HCT116 (cell line): ENCODE measurements around the gene S100A2. TPM values are rescaled to one million over a fixed set of nuclear protein-coding genes. Genes with fewer than 3 reads are reported as not detected.

Source experiments
- ATAC-seq: fragments of 200-7000 bp; cut with Tn5 transposase; 2 replicates; pipeline ENCODE4 v1.9.1; 2020; ENCODE audit warnings: mild to moderate bottlenecking, moderate library complexity
- BruUV-seq: library from RNA; stranded (reverse); fragments of 400-500 nt; replicated peaks from 2 replicates; lab custom pipeline; 2021; lab: Mats Ljungman, UMichigan
- CTCF ChIA-PET: fragments of 300-600 bp; sonication (Branson Sonifier 250); formaldehyde crosslinking; loops from one replicate; lab custom pipeline; 2021; ENCODE audit warnings: antibody characterized with exemption; lab: Charles Lee
- POLR2A ChIA-PET: fragments of 300-600, 350-600 bp; sonication (Branson Sonifier 250); formaldehyde crosslinking; loops from one replicate; lab custom pipeline; 2021; ENCODE audit warnings: antibody characterized with exemption; lab: Charles Lee
- RAD21 ChIA-PET, 2 experiments: fragments of 300-600 bp; sonication (Branson Sonifier 250); formaldehyde crosslinking; loops; one replicate each; lab custom pipeline; 2023; ENCODE audit warnings: low total read pairs in 2 of 2; ENCODE audit not compliant: uncharacterized antibody in 2 of 2, unreplicated experiment in 2 of 2, low non-redundant PET in 1 of 2; lab: Charles Lee
- DNase-seq: peaks from one replicate; pipeline ENCODE4 v3.0.0-alpha.2; 2010; ENCODE audit warnings: low read depth, low spot score
- H2AFZ ChIP-seq: fragments of 200-600 bp; shearing (Covaris generic), sonication (generic); 2 replicates; pipeline ENCODE4 v1.6.1; 2017; ENCODE audit warnings: low read depth, mixed run types, mixed read lengths, antibody characterized with exemption, low read length; ENCODE audit not compliant: poor library complexity, severe bottlenecking
- H3K27ac ChIP-seq: 2 replicates; pipeline ENCODE4 v1.5.1; 2012; ENCODE audit warnings: low read depth, low read length
- H3K27me3 ChIP-seq: fragments of 200-600 bp; sonication (generic); 2 replicates; pipeline ENCODE4 v1.6.1; 2016; ENCODE audit warnings: mixed run types, low read length, mixed read lengths; ENCODE audit not compliant: insufficient read depth
- H3K36me3 ChIP-seq, 2 experiments: fragments of 200-500 bp in 1 of 2; fragments of 200-600 bp in 1 of 2; sonication (Bioruptor generic) in 1 of 2; sonication (generic) in 1 of 2; 2 replicates each; pipeline versions ENCODE4 v1.5.1 to v1.6.1; 2014 to 2016; ENCODE audit warnings: low read length in 2 of 2, inconsistent platforms in 1 of 2, mixed read lengths in 1 of 2, mixed run types in 1 of 2; ENCODE audit not compliant: insufficient read depth in 2 of 2, control insufficient read depth in 1 of 2
- H3K4me1 ChIP-seq, 2 experiments: fragments of 200-600 bp in 1 of 2; sonication (generic) in 1 of 2; 2 replicates each; pipeline versions ENCODE4 v1.5.1 to v1.6.1; 2012 to 2017; ENCODE audit warnings: low read length in 2 of 2, inconsistent platforms in 1 of 2, mild to moderate bottlenecking in 1 of 2, mixed read lengths in 1 of 2, mixed run types in 1 of 2, moderate library complexity in 1 of 2; ENCODE audit not compliant: insufficient read depth in 2 of 2, control insufficient read depth in 1 of 2
- H3K4me2 ChIP-seq: fragments of 200-600 bp; sonication (generic); 2 replicates; pipeline ENCODE4 v1.6.1; 2017; ENCODE audit warnings: mixed run types, low read length, mixed read lengths
- H3K4me3 ChIP-seq, 2 experiments: fragments of 200-600 bp in 1 of 2; sonication (generic) in 1 of 2; replicated peaks in 1 of 2; 2 replicates each; pipeline ENCODE4 v1.5.1; 2011 to 2016; ENCODE audit warnings: low read length in 2 of 2, control low read depth in 1 of 2, low read depth in 1 of 2, mild to moderate bottlenecking in 1 of 2, mixed read lengths in 1 of 2, mixed run types in 1 of 2
- H3K79me2 ChIP-seq: fragments of 200-600 bp; sonication (generic); 2 replicates; pipeline ENCODE4 v1.6.1; 2017; ENCODE audit warnings: mild to moderate bottlenecking, mixed run types, low read length, moderate library complexity, mixed read lengths; ENCODE audit not compliant: insufficient read depth
- H3K9ac ChIP-seq: fragments of 200-600 bp; sonication (generic); 2 replicates; pipeline ENCODE4 v1.6.1; 2016; ENCODE audit warnings: low read length, mixed read lengths
- H3K9me2 ChIP-seq: fragments of 200-600 bp; sonication (generic), shearing (Covaris generic); 2 replicates; pipeline ENCODE4 v1.6.1; 2017; ENCODE audit warnings: mixed run types, mild to moderate bottlenecking, moderate library complexity; ENCODE audit not compliant: insufficient read depth
- H3K9me3 ChIP-seq, 2 experiments: fragments of 200-500 bp in 1 of 2; fragments of 200-600 bp in 1 of 2; sonication (Bioruptor generic) in 1 of 2; sonication (generic) in 1 of 2; 2 replicates each; pipeline ENCODE4 v1.6.1; 2014 to 2017; ENCODE audit warnings: low read length in 2 of 2, mixed read lengths in 2 of 2, inconsistent platforms in 1 of 2, low read depth in 1 of 2, mild to moderate bottlenecking in 1 of 2, mixed run types in 1 of 2, moderate library complexity in 1 of 2; ENCODE audit not compliant: control insufficient read depth in 1 of 2, insufficient read depth in 1 of 2
- H4K20me1 ChIP-seq: fragments of 200-600 bp; sonication (generic), shearing (Covaris generic); 2 replicates; pipeline ENCODE4 v1.6.1; 2017; ENCODE audit warnings: mixed run types, mild to moderate bottlenecking, moderate library complexity; ENCODE audit not compliant: insufficient read depth
- ATF3 ChIP-seq: IDR thresholded peaks from 2 replicates; pipeline ENCODE4 v1.6.1; 2012
- CEBPB ChIP-seq: IDR thresholded peaks from 2 replicates; pipeline ENCODE4 v1.6.1; 2012; ENCODE audit warnings: low read depth
- CTCF ChIP-seq, 3 experiments: fragments of 200-600 bp in 1 of 3; sonication (generic) in 1 of 3; IDR thresholded peaks in 2 of 3; conservative IDR thresholded peaks in 1 of 3; 2 replicates each; pipeline ENCODE4 v1.5.1; 2012 to 2017; ENCODE audit warnings: low read depth in 2 of 3, low read length in 2 of 3, antibody characterized with exemption in 1 of 3, borderline replicate concordance in 1 of 3, control low read depth in 1 of 3, mild to moderate bottlenecking in 1 of 3, mixed read lengths in 1 of 3, mixed run types in 1 of 3, moderate library complexity in 1 of 3; ENCODE audit not compliant: insufficient read depth in 1 of 3
- EGR1 ChIP-seq: IDR thresholded peaks from 2 replicates; pipeline ENCODE4 v1.6.1; 2012; ENCODE audit warnings: low read depth
- ELF1 ChIP-seq: IDR thresholded peaks from 2 replicates; pipeline ENCODE4 v1.6.1; 2012; ENCODE audit warnings: low read depth, borderline replicate concordance
- EZH2 ChIP-seq: fragments of 200-600 bp; sonication (generic); IDR thresholded peaks from 2 replicates; pipeline ENCODE4 v1.6.1; 2017; ENCODE audit warnings: antibody characterized with exemption, mixed run types
- JUND ChIP-seq: IDR thresholded peaks from 2 replicates; pipeline ENCODE4 v1.6.1; 2012
- MAX ChIP-seq: IDR thresholded peaks from 2 replicates; pipeline ENCODE4 v1.6.1; 2012
- POLR2AphosphoS5 ChIP-seq: IDR thresholded peaks from 2 replicates; pipeline ENCODE4 v1.6.1; 2011; ENCODE audit warnings: mild to moderate bottlenecking, low read depth, low read length, moderate library complexity
- RAD21 ChIP-seq: IDR thresholded peaks from 2 replicates; pipeline ENCODE4 v1.6.1; 2012; ENCODE audit warnings: low read depth, mild to moderate bottlenecking
- SIN3A ChIP-seq: IDR thresholded peaks from 2 replicates; pipeline ENCODE4 v1.6.1; 2012; ENCODE audit warnings: low read depth
- SP1 ChIP-seq: IDR thresholded peaks from 2 replicates; pipeline ENCODE4 v1.6.1; 2012; ENCODE audit warnings: low read depth
- SRF ChIP-seq: IDR thresholded peaks from 2 replicates; pipeline ENCODE4 v1.6.1; 2012; ENCODE audit warnings: low read depth
- YY1 ChIP-seq: IDR thresholded peaks from 2 replicates; pipeline ENCODE4 v1.6.1; 2011; ENCODE audit warnings: low read length, low read depth, moderate library complexity, mild to moderate bottlenecking; ENCODE audit not compliant: insufficient replicate concordance; ENCODE audit errors: extremely low read depth
- ZFX ChIP-seq: fragments of 450-650 bp; IDR thresholded peaks from 2 replicates; pipeline ENCODE4 v1.6.1; 2017
- ZNF274 ChIP-seq: fragments of 200-500 bp; sonication (Bioruptor generic); IDR thresholded peaks from 2 replicates; pipeline ENCODE4 v1.6.1; 2014; ENCODE audit warnings: mild to moderate bottlenecking, low read depth, low read length, inconsistent platforms
- intact Hi-C: fragments of 100-400 bp; cut with micrococcal nuclease; formaldehyde crosslinking; loops from 2 replicates; pipeline ENCODE4 v1.10.0; 2022
- total RNA-seq: library from RNA; stranded (reverse); gene quantifications from one replicate; pipeline ENCODE4 v1.2.1, GENCODE V29; 2021; ENCODE audit not compliant: unreplicated experiment
- TF ChIP-seq, protein P1 (sequence below): IDR thresholded peaks from 2 replicates; pipeline ENCODE4 v1.6.1; 2011; ENCODE audit warnings: mild to moderate bottlenecking, low read length, moderate library complexity; ENCODE audit not compliant: insufficient replicate concordance; ENCODE audit errors: extremely low read depth
- TF ChIP-seq, protein P2 (sequence below): IDR thresholded peaks from 2 replicates; pipeline ENCODE4 v1.6.1; 2012; ENCODE audit warnings: low read depth

S100A2 gene
- total RNA-seq, 1 experiment from 2014 or later = 24.8 TPM

GRCh38 chr1:153541641-153542590 lies 23.7 kb downstream of the S100A2 start:
- ATAC-seq (no peak), DNase-seq (no peak)
- H3K27ac ChIP-seq = peak overlapping the region; percentile 97
- no peaks in the 10 kb centered on the region for H3K27me3 ChIP-seq
- no peaks in the 10 kb centered on the region for H3K9me2 ChIP-seq
- intact Hi-C loops = no loop called here
- no peaks in the 10 kb centered on the region for H3K9me3 ChIP-seq
- peaks cover 92 to 97% of the 10 kb centered on the region in 2 experiments for H3K4me1 ChIP-seq
- ChIA-PET CTCF (interaction anchor here (1.6 kb wide), 2 partner anchors 10 to 26 kb away, joined by 4 to 5 read pairs; no protein-coding TSS in a partner anchor), POLR2A (interaction anchor here (1.0 to 2.1 kb wide), 3 partner anchors 24 to 85 kb away, joined by 4 to 9 read pairs (median 5); partner anchors contain the start of gene S100A13), RAD21 (no interaction called here)
- no peaks in the 10 kb centered on the region for H4K20me1 ChIP-seq
- peak overlapping the region; percentile 77 for H3K4me2 ChIP-seq
- H3K79me2 ChIP-seq = peaks cover 14% of the 10 kb centered on the region; the same call in 1 of the 2 replicates
- H3K36me3 ChIP-seq = no peaks in the 10 kb centered on the region; a peak in 1 of 4 replicates
- no TSS peak for BruUV-seq
- no peak overlapping the region for H2AFZ ChIP-seq
- no peak overlapping the region for H3K4me3 ChIP-seq
- H3K9ac ChIP-seq = peak overlapping the region; percentile 29
- TF ChIP-seq SP1 (no peak), CTCF (IDR thresholded peaks at IDR 0.05 in 2 of 3, conservative IDR thresholded peaks at IDR 0.05 in 1 of 3; ENCODE audit: borderline replicate concordance in 1 of 3, insufficient read depth in 1 of 3, low read depth in 2 of 3, low read length in 2 of 3) (no peak), SRF (no peak), ATF3 (no peak), MAX (no peak), ZFX (no peak), YY1 (no peak), SIN3A (no peak), CEBPB (no peak), EGR1 (no peak), EZH2 (no peak), POLR2AphosphoS5 (no peak; the same call in 1 of the 2 replicates), RAD21 (no peak), ZNF274 (no peak), JUND (no peak), ELF1 (no peak)
- TF ChIP-seq, protein P1, sequence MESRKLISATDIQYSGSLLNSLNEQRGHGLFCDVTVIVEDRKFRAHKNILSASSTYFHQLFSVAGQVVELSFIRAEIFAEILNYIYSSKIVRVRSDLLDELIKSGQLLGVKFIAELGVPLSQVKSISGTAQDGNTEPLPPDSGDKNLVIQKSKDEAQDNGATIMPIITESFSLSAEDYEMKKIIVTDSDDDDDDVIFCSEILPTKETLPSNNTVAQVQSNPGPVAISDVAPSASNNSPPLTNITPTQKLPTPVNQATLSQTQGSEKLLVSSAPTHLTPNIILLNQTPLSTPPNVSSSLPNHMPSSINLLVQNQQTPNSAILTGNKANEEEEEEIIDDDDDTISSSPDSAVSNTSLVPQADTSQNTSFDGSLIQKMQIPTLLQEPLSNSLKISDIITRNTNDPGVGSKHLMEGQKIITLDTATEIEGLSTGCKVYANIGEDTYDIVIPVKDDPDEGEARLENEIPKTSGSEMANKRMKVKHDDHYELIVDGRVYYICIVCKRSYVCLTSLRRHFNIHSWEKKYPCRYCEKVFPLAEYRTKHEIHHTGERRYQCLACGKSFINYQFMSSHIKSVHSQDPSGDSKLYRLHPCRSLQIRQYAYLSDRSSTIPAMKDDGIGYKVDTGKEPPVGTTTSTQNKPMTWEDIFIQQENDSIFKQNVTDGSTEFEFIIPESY = no peak
- TF ChIP-seq, protein P2, sequence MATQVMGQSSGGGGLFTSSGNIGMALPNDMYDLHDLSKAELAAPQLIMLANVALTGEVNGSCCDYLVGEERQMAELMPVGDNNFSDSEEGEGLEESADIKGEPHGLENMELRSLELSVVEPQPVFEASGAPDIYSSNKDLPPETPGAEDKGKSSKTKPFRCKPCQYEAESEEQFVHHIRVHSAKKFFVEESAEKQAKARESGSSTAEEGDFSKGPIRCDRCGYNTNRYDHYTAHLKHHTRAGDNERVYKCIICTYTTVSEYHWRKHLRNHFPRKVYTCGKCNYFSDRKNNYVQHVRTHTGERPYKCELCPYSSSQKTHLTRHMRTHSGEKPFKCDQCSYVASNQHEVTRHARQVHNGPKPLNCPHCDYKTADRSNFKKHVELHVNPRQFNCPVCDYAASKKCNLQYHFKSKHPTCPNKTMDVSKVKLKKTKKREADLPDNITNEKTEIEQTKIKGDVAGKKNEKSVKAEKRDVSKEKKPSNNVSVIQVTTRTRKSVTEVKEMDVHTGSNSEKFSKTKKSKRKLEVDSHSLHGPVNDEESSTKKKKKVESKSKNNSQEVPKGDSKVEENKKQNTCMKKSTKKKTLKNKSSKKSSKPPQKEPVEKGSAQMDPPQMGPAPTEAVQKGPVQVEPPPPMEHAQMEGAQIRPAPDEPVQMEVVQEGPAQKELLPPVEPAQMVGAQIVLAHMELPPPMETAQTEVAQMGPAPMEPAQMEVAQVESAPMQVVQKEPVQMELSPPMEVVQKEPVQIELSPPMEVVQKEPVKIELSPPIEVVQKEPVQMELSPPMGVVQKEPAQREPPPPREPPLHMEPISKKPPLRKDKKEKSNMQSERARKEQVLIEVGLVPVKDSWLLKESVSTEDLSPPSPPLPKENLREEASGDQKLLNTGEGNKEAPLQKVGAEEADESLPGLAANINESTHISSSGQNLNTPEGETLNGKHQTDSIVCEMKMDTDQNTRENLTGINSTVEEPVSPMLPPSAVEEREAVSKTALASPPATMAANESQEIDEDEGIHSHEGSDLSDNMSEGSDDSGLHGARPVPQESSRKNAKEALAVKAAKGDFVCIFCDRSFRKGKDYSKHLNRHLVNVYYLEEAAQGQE = no peak
